C4-2B (cell line): Measurements from ENCODE around the gene PANK3.

Experiments
- ZFX ChIP-seq: fragments of 450-650 bp; IDR thresholded peaks from 2 replicates; pipeline ENCODE4 v1.6.1; 2017
- TF ChIP-seq, protein P1 (sequence below): fragments of 450-650 bp; conservative IDR thresholded peaks from 2 replicates; pipeline ENCODE4 v1.5.1; 2017; ENCODE audit warnings: mild to moderate bottlenecking

DNA sequence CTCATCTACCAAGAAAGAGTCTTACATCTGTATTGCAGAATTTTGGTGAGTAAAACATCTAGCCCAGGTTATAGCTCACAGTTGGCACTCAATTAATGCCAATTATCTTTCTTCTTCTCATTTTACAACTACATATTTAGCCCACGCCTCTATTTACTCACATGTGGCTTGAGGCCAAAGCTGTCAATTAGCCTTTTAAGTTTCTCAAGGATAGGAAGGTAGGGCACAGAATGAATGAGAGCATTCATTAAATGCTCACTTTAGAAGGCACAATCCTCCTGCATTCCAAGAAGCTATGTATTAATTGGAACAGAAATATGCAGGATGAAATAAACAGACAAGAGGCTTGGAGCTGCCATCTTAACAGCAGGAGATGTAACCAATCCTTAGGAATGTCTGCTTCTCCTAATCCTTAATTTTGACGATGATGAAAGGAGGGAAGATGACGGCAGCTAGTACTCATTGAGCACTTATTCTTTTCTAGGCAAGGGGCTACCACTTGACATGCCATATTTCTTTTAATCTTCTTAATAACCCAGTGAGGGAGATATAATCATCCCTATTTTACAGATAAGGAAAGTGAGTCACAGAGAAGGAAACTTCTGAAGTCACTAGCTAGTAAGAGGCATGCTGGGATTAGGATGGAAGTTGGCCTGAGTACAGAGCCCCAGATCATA is 30.8 kb upstream of the PANK3 start:
- TF ChIP-seq, protein P1, sequence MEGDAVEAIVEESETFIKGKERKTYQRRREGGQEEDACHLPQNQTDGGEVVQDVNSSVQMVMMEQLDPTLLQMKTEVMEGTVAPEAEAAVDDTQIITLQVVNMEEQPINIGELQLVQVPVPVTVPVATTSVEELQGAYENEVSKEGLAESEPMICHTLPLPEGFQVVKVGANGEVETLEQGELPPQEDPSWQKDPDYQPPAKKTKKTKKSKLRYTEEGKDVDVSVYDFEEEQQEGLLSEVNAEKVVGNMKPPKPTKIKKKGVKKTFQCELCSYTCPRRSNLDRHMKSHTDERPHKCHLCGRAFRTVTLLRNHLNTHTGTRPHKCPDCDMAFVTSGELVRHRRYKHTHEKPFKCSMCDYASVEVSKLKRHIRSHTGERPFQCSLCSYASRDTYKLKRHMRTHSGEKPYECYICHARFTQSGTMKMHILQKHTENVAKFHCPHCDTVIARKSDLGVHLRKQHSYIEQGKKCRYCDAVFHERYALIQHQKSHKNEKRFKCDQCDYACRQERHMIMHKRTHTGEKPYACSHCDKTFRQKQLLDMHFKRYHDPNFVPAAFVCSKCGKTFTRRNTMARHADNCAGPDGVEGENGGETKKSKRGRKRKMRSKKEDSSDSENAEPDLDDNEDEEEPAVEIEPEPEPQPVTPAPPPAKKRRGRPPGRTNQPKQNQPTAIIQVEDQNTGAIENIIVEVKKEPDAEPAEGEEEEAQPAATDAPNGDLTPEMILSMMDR = no peak
- no peak for TF ChIP-seq ZFX
